Stomach (tissue), 4 donors: ENCODE results near the gene RAB28.

ENCODE experiments used
- EP300 ChIP-seq: sonication (generic); formaldehyde crosslinking; IDR thresholded peaks from one replicate; pipeline ENCODE4 v1.6.1; 2017; ENCODE audit warnings: antibody characterized with exemption
- POLR2A ChIP-seq, 4 donors: fragments of 450-650 bp; IDR thresholded peaks; one replicate each; pipeline ENCODE4 v1.6.1; 2016; ENCODE audit warnings: antibody characterized with exemption in 4 of 4, control low read depth in 2 of 4, mild to moderate bottlenecking in 1 of 4, moderate library complexity in 1 of 4
- POLR2AphosphoS5 ChIP-seq, 3 donors: sonication (generic); formaldehyde crosslinking; IDR thresholded peaks; one replicate each; pipeline ENCODE4 v1.6.1; 2016; ENCODE audit warnings: antibody characterized with exemption in 3 of 3
- TF ChIP-seq, protein P1 (sequence below), 7 experiments: fragments of 450-650 bp in 4 of 7; fragments of 200-600 bp in 3 of 7; sonication (generic) in 3 of 7; IDR thresholded peaks; one replicate each; pipeline ENCODE4 v1.5.1; 2016 to 2019; ENCODE audit warnings: antibody characterized with exemption in 7 of 7, control low read depth in 2 of 7, mild to moderate bottlenecking in 1 of 7

- TF ChIP-seq, protein P1, sequence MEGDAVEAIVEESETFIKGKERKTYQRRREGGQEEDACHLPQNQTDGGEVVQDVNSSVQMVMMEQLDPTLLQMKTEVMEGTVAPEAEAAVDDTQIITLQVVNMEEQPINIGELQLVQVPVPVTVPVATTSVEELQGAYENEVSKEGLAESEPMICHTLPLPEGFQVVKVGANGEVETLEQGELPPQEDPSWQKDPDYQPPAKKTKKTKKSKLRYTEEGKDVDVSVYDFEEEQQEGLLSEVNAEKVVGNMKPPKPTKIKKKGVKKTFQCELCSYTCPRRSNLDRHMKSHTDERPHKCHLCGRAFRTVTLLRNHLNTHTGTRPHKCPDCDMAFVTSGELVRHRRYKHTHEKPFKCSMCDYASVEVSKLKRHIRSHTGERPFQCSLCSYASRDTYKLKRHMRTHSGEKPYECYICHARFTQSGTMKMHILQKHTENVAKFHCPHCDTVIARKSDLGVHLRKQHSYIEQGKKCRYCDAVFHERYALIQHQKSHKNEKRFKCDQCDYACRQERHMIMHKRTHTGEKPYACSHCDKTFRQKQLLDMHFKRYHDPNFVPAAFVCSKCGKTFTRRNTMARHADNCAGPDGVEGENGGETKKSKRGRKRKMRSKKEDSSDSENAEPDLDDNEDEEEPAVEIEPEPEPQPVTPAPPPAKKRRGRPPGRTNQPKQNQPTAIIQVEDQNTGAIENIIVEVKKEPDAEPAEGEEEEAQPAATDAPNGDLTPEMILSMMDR (IDR thresholded peaks at IDR 0.05) = no peak
- TF ChIP-seq POLR2A (IDR thresholded peaks at IDR 0.05) (no peak), EP300 (no peak), POLR2AphosphoS5 (IDR thresholded peaks at IDR 0.05) (no peak)
Observed at GRCh38 chr4:13527981-13528820, 44.1 kb upstream of the RAB28 start.
